HG02678 (cell line): ENCODE measurements around the gene ICOSLG.
A peak's percentile ranks its signal among the peaks of the same experiment; 100 is the strongest.
"Not testable (repeated sequence)": the region's sequence is repeated elsewhere in the genome, so short reads cannot be mapped to it uniquely, and the experiment has no call there.

ENCODE experiments used
- ATAC-seq: cut with Tn5 transposase; IDR thresholded peaks from one replicate; pipeline ENCODE4 v1.9.1; 2021; ENCODE audit warnings: mild to moderate bottlenecking, moderate library complexity; ENCODE audit not compliant: unreplicated experiment

Gene ICOSLG

DNA sequence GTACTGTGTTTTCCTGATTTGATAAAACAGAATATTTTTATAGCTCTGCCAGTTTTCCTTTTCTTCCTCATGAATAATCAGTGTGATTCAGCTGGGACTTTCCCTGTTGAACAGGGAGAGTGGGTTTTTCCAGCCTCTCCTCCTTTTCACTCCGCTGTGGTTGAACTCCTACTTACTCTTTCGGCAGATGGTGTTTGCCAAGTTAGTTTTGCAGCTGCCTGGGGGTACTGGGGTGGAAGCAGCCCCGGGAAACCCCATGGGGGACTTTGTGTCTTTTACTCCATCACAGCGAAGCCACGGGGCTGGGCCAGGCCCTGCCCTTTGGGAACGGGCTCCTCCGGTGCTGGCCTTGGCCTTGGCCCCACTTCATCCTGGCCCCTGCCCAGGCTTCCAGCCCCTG lies 55.9 kb downstream of the ICOSLG start:
- not testable (repeated sequence) for ATAC-seq

DNA sequence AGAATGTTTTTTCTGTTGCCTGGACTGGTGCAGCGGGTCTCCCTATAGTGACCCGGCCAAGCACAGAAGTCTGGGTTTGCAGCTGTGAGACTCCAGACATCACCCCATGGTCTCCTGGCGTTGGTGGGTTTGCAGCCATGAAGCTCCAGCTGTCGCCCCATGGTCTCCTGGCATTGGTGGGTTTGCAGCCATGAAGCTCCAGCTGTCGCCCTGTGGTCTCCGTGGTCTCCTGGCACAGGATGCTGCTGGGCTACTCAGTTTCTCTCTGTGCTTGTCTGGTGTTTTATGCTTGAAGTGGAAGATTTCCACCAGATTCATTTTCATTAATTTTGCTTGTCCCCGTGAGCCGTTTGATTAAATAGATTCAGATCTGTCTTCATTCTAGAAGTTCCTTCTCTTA lies 58.5 kb downstream of the ICOSLG start:
- ATAC-seq: not testable (repeated sequence)

DNA sequence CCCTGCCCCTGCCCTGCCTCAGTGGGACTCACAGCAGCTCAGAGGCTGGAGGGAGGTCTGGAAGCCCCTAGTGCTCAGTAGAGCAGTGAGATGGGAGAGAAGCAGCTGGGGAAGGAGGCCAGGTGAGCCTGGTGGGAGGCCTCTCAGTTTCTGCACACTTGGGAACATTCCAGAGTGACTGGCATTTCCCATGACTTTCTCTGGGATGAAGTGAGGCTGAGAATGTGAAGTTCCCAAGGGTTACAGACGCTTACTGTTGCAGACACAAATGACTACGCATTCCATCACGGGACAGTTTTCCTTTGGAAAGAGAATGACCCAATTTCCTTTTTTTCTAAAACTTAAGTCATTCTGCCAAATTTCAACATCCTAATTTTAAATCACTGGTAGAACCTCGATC lies 59.2 kb downstream of the ICOSLG start:
- not testable (repeated sequence) for ATAC-seq

DNA sequence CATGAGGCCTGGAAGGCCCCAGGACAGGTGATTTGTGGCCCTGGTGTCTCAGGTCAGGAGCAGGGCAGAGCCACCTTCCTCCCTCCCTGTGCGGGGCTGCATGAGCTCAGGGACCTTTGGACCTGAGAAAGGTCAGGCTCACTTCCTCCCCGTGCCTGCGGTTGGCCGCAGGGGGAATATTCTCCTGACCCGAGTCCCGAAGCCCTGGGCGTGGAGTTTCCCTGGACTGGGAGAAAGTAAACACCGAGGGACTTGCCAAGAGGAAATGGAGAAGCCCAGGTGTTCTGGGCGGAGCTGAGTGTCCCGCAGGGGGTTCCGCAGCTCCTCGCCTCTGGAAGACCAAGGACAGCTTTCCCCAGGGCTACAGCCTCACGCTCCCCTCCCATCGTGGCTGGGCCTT lies 64.6 kb downstream of the ICOSLG start:
- not testable (repeated sequence) for ATAC-seq

DNA sequence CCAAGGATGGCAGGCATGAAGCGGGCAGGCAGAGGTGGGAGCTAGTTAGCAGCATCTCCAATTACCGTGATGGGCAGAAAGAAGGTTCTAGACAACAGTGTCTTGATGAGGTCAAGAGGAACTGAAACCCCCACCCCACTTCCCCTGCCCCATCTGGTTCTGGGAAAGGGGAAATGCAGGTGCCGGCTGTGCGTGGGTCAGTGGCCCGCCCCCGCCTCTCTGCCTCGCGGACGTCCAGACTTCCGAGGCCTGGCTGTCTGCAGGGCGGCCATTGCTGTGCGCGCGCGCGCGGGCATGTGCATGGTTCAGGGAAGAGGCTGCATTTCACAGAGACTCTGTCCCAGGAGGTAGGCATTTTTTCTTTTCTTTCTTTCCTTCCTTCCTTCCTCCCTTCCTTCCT lies 65.6 kb downstream of the ICOSLG start:
- ATAC-seq: peak; percentile 64
